ENCODE results near the gene MRPL12. TPM values are rescaled to one million over a fixed set of nuclear protein-coding genes. Genes with fewer than 3 reads are reported as not detected.

The MRPL12 gene
- total and polyA plus RNA-seq, 4 donors, result 9.1 to 121 (median 59.3) TPM

DNA sequence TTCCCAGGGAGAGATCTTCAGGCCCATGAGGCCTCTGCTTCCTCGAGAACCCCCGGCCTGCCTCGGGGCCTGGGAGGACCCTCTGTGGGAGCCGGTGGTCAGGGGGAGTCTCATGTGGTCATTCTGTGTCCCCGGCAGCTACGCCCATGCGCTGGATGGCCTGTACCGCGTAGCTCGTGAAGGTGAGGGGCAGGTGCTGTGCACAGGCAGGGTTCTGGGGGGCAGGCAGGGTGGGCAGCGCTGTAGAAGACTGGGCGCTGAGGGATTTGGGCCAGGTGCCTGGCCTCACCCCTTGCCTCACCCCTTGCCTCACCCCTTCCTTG lies 13.5 kb downstream of the MRPL12 start:
- Histone ChIP-seq H3K9ac (ENCODE audit: low read depth in 1 of 2, low read length in 2 of 2) (no peak overlapping the region), H3K27ac (ENCODE audit: low read depth in 1 of 2, low read length in 2 of 2) (no peak overlapping the region), H3K36me3 (ENCODE audit: control insufficient read depth in 4 of 4, insufficient read depth in 3 of 4, low read depth in 1 of 4, low read length in 3 of 4) (peaks cover 0 to 7% (median 4%) of the 10 kb centered on the region in 4 donors), H3K9me3 (ENCODE audit: control insufficient read depth in 4 of 4, low read length in 3 of 4) (no peaks in the 10 kb centered on the region), H3K4me3 (ENCODE audit: low read depth in 1 of 3, low read length in 3 of 3) (no peak overlapping the region), H3K4me1 (ENCODE audit: control insufficient read depth in 4 of 4, insufficient read depth in 4 of 4, low read length in 3 of 4) (peaks cover 6 to 58% (median 38%) of the 10 kb centered on the region in 4 donors), H3K27me3 (ENCODE audit: control insufficient read depth in 4 of 4, insufficient read depth in 4 of 4, low read length in 3 of 4) (no peaks in the 10 kb centered on the region)
- DNase-seq (ENCODE audit: low spot score), result no peak
- 97% methylated on average over 12 of the region's 12 CpGs for WGBS
- TF ChIP-seq, protein P1, sequence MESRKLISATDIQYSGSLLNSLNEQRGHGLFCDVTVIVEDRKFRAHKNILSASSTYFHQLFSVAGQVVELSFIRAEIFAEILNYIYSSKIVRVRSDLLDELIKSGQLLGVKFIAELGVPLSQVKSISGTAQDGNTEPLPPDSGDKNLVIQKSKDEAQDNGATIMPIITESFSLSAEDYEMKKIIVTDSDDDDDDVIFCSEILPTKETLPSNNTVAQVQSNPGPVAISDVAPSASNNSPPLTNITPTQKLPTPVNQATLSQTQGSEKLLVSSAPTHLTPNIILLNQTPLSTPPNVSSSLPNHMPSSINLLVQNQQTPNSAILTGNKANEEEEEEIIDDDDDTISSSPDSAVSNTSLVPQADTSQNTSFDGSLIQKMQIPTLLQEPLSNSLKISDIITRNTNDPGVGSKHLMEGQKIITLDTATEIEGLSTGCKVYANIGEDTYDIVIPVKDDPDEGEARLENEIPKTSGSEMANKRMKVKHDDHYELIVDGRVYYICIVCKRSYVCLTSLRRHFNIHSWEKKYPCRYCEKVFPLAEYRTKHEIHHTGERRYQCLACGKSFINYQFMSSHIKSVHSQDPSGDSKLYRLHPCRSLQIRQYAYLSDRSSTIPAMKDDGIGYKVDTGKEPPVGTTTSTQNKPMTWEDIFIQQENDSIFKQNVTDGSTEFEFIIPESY (IDR thresholded peaks at IDR 0.05), result no peak
- TF ChIP-seq, protein P2, sequence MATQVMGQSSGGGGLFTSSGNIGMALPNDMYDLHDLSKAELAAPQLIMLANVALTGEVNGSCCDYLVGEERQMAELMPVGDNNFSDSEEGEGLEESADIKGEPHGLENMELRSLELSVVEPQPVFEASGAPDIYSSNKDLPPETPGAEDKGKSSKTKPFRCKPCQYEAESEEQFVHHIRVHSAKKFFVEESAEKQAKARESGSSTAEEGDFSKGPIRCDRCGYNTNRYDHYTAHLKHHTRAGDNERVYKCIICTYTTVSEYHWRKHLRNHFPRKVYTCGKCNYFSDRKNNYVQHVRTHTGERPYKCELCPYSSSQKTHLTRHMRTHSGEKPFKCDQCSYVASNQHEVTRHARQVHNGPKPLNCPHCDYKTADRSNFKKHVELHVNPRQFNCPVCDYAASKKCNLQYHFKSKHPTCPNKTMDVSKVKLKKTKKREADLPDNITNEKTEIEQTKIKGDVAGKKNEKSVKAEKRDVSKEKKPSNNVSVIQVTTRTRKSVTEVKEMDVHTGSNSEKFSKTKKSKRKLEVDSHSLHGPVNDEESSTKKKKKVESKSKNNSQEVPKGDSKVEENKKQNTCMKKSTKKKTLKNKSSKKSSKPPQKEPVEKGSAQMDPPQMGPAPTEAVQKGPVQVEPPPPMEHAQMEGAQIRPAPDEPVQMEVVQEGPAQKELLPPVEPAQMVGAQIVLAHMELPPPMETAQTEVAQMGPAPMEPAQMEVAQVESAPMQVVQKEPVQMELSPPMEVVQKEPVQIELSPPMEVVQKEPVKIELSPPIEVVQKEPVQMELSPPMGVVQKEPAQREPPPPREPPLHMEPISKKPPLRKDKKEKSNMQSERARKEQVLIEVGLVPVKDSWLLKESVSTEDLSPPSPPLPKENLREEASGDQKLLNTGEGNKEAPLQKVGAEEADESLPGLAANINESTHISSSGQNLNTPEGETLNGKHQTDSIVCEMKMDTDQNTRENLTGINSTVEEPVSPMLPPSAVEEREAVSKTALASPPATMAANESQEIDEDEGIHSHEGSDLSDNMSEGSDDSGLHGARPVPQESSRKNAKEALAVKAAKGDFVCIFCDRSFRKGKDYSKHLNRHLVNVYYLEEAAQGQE (IDR thresholded peaks at IDR 0.05), result no peak
- TF ChIP-seq HNF4G (IDR thresholded peaks at IDR 0.05), result no peak
- TF ChIP-seq, protein P3, sequence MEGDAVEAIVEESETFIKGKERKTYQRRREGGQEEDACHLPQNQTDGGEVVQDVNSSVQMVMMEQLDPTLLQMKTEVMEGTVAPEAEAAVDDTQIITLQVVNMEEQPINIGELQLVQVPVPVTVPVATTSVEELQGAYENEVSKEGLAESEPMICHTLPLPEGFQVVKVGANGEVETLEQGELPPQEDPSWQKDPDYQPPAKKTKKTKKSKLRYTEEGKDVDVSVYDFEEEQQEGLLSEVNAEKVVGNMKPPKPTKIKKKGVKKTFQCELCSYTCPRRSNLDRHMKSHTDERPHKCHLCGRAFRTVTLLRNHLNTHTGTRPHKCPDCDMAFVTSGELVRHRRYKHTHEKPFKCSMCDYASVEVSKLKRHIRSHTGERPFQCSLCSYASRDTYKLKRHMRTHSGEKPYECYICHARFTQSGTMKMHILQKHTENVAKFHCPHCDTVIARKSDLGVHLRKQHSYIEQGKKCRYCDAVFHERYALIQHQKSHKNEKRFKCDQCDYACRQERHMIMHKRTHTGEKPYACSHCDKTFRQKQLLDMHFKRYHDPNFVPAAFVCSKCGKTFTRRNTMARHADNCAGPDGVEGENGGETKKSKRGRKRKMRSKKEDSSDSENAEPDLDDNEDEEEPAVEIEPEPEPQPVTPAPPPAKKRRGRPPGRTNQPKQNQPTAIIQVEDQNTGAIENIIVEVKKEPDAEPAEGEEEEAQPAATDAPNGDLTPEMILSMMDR (IDR thresholded peaks at IDR 0.05; ENCODE audit: low read depth, low read length, missing input control), result no peak
- no peak for TF ChIP-seq TAF1 (conservative IDR thresholded peaks at IDR 0.05)

DNA sequence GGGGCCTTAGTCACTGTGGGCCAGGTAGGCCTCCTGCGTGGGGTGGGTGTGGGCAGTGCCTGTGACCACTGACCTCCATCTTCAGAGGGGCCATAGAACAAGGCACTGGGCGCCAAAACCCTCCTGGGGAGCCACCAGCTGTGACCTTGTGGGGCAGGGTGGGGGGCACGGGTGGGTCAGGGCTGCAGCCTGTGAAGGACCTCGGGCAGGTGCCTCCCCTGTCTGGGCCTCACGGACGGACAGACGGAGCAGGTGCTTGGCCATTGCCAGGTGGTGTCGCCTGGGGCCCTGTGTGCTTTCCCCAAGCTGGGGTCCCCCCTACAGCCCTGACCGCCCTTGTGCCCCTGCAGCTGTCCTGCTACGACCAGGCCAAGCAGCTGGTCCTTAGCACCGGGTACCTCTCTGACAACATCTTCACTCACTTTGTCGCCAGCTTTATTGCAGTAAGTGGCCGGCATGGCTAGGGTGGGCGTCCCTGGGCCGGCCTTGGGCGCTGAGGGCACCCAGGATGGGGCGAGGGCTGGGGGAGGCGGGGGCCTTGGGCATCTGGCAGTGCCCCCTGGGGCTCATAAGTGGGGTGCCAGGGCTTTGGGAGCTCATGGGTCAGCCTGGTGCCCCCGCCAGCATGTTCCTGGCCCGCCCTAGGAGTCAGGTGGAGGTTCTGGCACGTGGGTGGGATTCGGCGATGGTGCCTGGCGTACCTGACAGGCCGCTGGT lies 14.0 kb downstream of the MRPL12 start:
- H3K4me3 ChIP-seq (ENCODE audit: low read depth in 1 of 3, low read length in 3 of 3), result no peak overlapping the region
- no peak overlapping the region for H3K9ac ChIP-seq (ENCODE audit: low read depth in 1 of 2, low read length in 2 of 2)
- H3K36me3 ChIP-seq (ENCODE audit: control insufficient read depth in 4 of 4, insufficient read depth in 3 of 4, low read depth in 1 of 4, low read length in 3 of 4), result peaks cover 0 to 7% (median 4%) of the 10 kb centered on the region in 4 donors
- DNase-seq (ENCODE audit: low spot score), result no peak
- no peak overlapping the region for H3K27ac ChIP-seq (ENCODE audit: low read depth in 1 of 2, low read length in 2 of 2)
- no peaks in the 10 kb centered on the region for H3K9me3 ChIP-seq (ENCODE audit: control insufficient read depth in 4 of 4, low read length in 3 of 4)
- peaks cover 8 to 64% (median 42%) of the 10 kb centered on the region in 4 donors for H3K4me1 ChIP-seq (ENCODE audit: control insufficient read depth in 4 of 4, insufficient read depth in 4 of 4, low read length in 3 of 4)
- H3K27me3 ChIP-seq (ENCODE audit: control insufficient read depth in 4 of 4, insufficient read depth in 4 of 4, low read length in 3 of 4), result no peaks in the 10 kb centered on the region
- WGBS, result 97% methylated on average over 25 of the region's 25 CpGs
- TF ChIP-seq, protein P2 (IDR thresholded peaks at IDR 0.05), result no peak
- TF ChIP-seq EGR1 (IDR thresholded peaks at IDR 0.05; ENCODE audit: low read depth in 2 of 2) (no peak), SP1 (IDR thresholded peaks at IDR 0.05) (no peak), RAD21 (IDR thresholded peaks at IDR 0.05) (no peak), HNF4A (conservative IDR thresholded peaks at IDR 0.05) (no peak), HNF4G (IDR thresholded peaks at IDR 0.05) (no peak), YY1 (IDR thresholded peaks at IDR 0.05) (no peak), GABPA (IDR thresholded peaks at IDR 0.05 in 1 of 2, conservative IDR thresholded peaks at IDR 0.05 in 1 of 2) (no peak), TAF1 (conservative IDR thresholded peaks at IDR 0.05) (no peak), FOXA1 (IDR thresholded peaks at IDR 0.05) (no peak), NR2F2 (IDR thresholded peaks at IDR 0.05) (no peak)
- TF ChIP-seq, protein P4, sequence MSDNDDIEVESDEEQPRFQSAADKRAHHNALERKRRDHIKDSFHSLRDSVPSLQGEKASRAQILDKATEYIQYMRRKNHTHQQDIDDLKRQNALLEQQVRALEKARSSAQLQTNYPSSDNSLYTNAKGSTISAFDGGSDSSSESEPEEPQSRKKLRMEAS (IDR thresholded peaks at IDR 0.05), result no peak
- TF ChIP-seq, protein P5, sequence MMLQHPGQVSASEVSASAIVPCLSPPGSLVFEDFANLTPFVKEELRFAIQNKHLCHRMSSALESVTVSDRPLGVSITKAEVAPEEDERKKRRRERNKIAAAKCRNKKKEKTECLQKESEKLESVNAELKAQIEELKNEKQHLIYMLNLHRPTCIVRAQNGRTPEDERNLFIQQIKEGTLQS (IDR thresholded peaks at IDR 0.05), result no peak
- TF ChIP-seq, protein P3 (IDR thresholded peaks at IDR 0.05; ENCODE audit: low read depth, low read length, missing input control), result no peak

Measured in liver (tissue), 9 donors.